Bronchial epithelial cell (primary cell): ENCODE data around the gene SNTG2. TPM values are rescaled to one million over a fixed set of nuclear protein-coding genes. Genes with fewer than 3 reads are reported as not detected.

ENCODE experiments used
- DNase-seq: peaks from one replicate; pipeline ENCODE4 v3.0.0-alpha.2; 2010; ENCODE audit warnings: low read depth
- FAIRE-seq: peaks from 2 replicates; lab custom pipeline; 2011; peaks lifted over from hg19 to GRCh38; lab: Jason Lieb, UNC
- H3K27me3 ChIP-seq: 2 replicates; pipeline ENCODE4 v1.5.1; 2011; ENCODE audit warnings: low read length; ENCODE audit not compliant: control insufficient read depth, insufficient read depth
- H3K36me3 ChIP-seq: 2 replicates; pipeline ENCODE4 v1.5.1; 2011; ENCODE audit warnings: low read length; ENCODE audit not compliant: control insufficient read depth, insufficient read depth
- H3K4me3 ChIP-seq: 2 replicates; pipeline ENCODE4 v1.5.1; 2011; ENCODE audit warnings: mild to moderate bottlenecking, low read depth, low read length, control low read depth
- total RNA-seq: library from RNA; depleted of rRNA; stranded (reverse); fragments of >200 nt; gene quantifications from 2 replicates; pipeline ENCODE4 v1.2.1, GENCODE V29; 2014
- TF ChIP-seq, protein P1 (sequence below): IDR thresholded peaks from 2 replicates; pipeline ENCODE4 v1.5.1; 2011; ENCODE audit warnings: mild to moderate bottlenecking, moderate library complexity, low read length, control low read depth, inconsistent platforms; ENCODE audit not compliant: insufficient read depth, severe bottlenecking

SNTG2 gene
- total RNA-seq, 1 donor from 2014 or later: not detected

DNA sequence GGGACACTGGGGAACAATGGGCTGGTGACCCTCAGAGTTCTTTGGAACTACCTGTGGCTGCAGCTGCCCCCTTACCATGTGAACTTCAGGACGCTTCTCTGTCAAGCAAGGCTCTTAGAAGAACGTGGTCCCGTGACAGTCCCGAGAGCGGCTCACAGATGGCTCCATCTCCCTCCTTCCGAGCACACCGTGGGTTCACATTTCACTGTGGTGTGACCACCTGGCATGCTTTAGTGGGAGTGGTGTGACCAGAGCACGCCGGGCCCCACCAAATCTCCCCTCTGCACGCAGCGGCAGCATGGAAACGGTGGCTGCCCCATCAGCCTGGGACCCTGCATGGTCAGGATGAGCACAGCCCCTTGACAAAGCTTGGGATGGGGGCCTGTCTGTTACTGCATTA, 452.9 kb downstream of the SNTG2 start:
- Histone ChIP-seq H3K4me3 (no peak overlapping the region), H3K27me3 (no peaks in the 10 kb centered on the region), H3K36me3 (no peaks in the 10 kb centered on the region)
- FAIRE-seq: no peak
- DNase-seq: no peak
- TF ChIP-seq, protein P1, sequence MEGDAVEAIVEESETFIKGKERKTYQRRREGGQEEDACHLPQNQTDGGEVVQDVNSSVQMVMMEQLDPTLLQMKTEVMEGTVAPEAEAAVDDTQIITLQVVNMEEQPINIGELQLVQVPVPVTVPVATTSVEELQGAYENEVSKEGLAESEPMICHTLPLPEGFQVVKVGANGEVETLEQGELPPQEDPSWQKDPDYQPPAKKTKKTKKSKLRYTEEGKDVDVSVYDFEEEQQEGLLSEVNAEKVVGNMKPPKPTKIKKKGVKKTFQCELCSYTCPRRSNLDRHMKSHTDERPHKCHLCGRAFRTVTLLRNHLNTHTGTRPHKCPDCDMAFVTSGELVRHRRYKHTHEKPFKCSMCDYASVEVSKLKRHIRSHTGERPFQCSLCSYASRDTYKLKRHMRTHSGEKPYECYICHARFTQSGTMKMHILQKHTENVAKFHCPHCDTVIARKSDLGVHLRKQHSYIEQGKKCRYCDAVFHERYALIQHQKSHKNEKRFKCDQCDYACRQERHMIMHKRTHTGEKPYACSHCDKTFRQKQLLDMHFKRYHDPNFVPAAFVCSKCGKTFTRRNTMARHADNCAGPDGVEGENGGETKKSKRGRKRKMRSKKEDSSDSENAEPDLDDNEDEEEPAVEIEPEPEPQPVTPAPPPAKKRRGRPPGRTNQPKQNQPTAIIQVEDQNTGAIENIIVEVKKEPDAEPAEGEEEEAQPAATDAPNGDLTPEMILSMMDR: no peak

DNA sequence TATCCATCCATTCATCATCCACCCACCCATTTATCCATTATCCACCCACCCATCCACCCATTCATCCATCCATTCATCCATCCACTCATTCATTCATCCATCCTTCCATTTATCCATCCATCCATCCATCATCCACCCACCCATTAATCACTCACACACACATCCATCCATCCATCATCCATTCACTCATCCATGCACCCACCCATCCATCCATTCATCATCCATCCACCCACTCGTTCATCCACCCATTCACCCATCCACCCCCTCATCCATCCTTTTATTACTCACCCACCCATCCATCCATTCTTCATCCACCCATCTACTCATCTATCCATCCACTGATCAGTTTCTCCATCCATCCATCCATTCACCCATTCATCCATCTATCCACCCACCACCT, 454.5 kb downstream of the SNTG2 start:
- H3K36me3 ChIP-seq: no peaks in the 10 kb centered on the region
- TF ChIP-seq, protein P1: no peak
- no peaks in the 10 kb centered on the region for H3K27me3 ChIP-seq
- no peak overlapping the region for H3K4me3 ChIP-seq
- FAIRE-seq: no peak
- DNase-seq: no peak

DNA sequence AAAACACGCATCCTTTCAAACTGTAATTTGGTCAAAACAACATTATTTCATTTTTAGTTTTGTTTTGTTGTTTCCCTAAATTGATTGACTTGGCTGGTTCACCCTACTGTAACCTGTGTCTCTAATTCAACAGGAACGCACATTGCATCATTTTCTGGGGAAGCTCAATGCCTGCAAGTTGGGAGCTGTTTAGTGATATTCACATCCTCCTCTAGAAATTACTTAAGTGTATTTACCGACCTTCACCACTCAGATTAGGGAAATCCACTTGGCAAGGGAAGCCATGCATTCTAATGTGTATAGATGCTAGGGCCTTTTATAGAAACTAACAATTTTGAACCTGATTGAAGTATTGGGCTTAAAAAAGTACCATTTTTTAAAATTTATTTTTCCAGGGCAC, 455.3 kb downstream of the SNTG2 start:
- H3K4me3 ChIP-seq: no peak overlapping the region
- H3K27me3 ChIP-seq: no peaks in the 10 kb centered on the region
- TF ChIP-seq, protein P1: no peak

DNA sequence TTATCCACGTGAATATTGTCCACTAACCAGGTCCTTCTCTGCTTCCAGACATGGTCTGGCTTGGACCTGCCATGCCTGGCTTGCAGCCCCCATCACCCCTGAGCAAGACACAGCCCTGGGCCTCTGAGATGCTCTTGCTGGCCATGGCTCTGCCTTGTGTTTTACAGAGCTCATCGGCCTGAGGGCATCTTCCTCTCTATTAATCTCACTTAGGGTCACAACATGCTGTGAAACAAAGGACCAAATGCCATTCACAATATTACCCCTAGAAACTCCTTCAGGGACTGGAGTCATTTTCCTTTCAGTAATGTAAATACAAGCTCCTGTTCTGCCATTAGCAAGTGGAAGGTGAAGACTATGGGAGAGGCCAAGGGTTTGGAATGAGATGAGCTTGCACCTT, 455.8 kb downstream of the SNTG2 start:
- H3K4me3 ChIP-seq: no peak overlapping the region
- H3K36me3 ChIP-seq: no peaks in the 10 kb centered on the region
- H3K27me3 ChIP-seq: no peaks in the 10 kb centered on the region
- FAIRE-seq (no peak), DNase-seq (no peak)
- TF ChIP-seq, protein P1: no peak

More for the DNA sequence above, 455.3 kb downstream of the SNTG2 start:
- FAIRE-seq: no peak
- no peaks in the 10 kb centered on the region for H3K36me3 ChIP-seq
- DNase-seq: peak; percentile 90

DNA sequence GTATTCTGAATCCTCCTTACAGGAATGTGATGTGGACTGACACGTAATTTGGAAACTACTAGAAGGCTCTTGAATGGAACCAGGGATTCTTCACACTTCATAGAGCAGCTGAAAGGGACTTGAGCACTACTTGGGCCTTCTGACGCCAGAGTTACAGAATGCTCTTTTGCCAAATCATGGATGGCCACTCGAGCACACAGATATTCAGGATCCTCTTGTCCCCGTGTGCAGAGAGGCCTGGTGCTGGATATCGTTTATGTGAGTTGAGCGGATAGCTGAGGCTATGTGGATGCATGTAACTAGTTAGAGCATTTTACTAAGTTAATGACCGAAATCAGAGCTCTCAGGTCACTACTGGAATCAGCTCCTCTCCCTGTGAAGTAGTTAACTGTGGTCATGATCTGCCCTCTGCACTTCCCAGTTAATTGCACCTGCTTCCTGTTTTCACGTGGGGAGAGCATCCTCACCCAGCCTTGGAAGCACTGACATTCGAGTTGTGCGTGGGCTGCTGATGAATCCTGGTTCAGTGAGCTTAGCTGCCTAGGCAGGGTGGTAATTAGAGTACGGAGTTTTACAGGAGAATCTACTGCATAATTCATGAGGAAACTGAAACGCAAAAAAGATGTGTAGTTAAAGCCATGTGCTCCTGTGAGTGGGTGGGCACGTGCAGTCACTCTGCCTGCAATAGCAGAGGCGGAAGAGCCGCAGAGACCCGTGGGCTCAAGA, 457.5 kb downstream of the SNTG2 start:
- no peak overlapping the region for H3K4me3 ChIP-seq
- no peaks in the 10 kb centered on the region for H3K36me3 ChIP-seq
- TF ChIP-seq, protein P1: no peak
- FAIRE-seq (no peak), DNase-seq (no peak)
- H3K27me3 ChIP-seq: no peaks in the 10 kb centered on the region
